Measurements from ENCODE around the gene P3H4.

DNA sequence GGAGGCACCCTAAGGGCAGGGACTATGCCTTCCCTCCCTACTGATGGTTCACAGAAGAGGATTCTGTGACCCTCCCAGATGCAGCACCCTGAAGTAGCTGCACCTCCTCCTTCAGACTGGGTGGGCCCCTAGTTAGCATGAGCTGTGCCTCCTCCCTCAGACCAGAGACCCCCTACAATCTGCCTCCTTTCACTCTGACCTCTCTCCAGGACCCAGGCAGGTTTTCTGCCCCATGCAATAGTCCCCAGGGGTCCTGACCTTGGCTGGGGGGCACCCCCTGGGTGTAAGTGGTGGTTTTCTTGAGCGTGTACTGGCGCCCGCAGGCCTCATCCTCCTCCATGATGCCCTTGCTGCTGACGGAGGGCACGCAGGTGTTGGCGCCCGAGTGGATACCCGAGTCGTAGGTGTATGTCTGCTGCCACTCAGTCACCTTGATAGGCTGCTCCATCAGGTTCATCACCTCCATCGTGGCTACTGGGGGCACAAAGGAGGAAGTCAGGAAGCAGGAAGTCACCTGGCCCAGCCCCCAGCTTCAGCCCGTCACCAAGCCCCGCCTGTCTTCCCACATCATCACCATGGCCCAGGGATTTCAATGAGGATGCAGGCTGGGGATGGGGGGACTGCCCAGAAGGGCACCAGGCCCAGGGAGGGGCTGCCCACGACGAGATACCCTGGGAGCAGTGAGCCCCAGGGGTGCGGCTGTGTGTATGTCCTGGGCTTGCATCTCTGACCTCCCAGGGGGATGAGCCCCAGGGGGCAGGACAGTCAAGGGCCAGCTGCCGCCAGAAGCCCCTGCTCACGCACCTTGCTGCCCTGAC is 40.2 kb downstream of the P3H4 start:
- TF ChIP-seq POLR2AphosphoS5 (IDR thresholded peaks at IDR 0.05; ENCODE audit: insufficient read depth, low read depth, low read length) = no peak
- TF ChIP-seq CTCF (IDR thresholded peaks at IDR 0.05; ENCODE audit: extremely low read depth in 1 of 2, insufficient read depth in 1 of 2, low read depth in 1 of 2, low read length in 2 of 2) = no peak
- TF ChIP-seq FOS (IDR thresholded peaks at IDR 0.05; ENCODE audit: borderline replicate concordance, insufficient read depth, low read length) = no peak
- no peak for TF ChIP-seq EZH2 (IDR thresholded peaks at IDR 0.05; ENCODE audit: borderline replicate concordance, low read depth, low read length, severe bottlenecking)
- no peak for TF ChIP-seq POLR2A (IDR thresholded peaks at IDR 0.05; ENCODE audit: low read depth, low read length)

Data from endothelial cell of umbilical vein (primary cell).